GM19023 (cell line): ENCODE data around the gene CDCA5.
"Not testable (repeated sequence)": the region's sequence is repeated elsewhere in the genome, so short reads cannot be mapped to it uniquely, and the experiment has no call there.

Source experiments
- ATAC-seq: cut with Tn5 transposase; IDR thresholded peaks from one replicate; pipeline ENCODE4 v1.9.1; 2021; ENCODE audit warnings: mild to moderate bottlenecking, moderate library complexity; ENCODE audit not compliant: unreplicated experiment

The CDCA5 gene

GRCh38 chr11:65120831-65121230 is 37.0 kb upstream of the CDCA5 start:
- ATAC-seq: no peak

- ATAC-seq: no peak
Measured at GRCh38 chr11:65119670-65119995, 35.8 kb upstream of the CDCA5 start.

DNA sequence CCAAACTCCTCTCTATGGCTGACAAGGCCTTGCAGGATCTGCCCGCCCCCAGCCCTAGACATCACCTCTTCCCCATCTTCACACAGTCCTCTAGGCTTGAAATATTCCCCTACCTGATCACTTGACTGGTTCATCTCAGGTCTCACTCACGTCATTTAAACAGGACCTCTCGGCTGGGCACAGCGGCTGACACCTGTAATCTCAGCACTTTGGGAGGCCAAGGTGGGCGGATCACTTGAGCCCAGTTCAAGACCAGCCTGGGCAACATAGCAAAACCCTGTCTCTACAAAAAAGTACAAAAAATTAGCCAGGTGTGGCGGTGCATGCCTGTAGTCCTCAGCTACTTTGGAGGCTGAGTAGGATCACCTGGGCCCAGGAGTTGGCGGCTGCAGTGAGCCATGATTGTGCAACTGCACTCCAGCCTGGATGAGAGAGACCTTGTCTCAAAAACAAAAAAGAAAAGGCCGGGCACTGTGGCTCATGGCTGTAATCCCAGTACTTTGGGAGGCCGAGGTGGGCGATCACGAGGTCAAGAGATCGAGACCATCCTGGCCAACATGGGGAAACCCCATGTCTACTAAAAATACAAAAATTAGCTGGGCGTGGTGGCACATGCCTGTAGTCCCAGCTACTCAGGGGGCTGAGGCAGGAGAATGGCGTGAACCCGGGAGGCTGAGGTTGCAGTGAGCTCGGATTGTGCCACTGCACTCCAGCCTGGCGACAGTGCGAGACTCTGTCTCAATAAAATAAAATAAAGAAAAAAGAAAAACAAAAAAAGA is 35.2 kb upstream of the CDCA5 start:
- not testable (repeated sequence) for ATAC-seq

- ATAC-seq: no peak
Measured at GRCh38 chr11:65118097-65118837, 34.4 kb upstream of the CDCA5 start.

GRCh38 chr11:65117206-65118096 is 33.6 kb upstream of the CDCA5 start, which contains the start of gene ZNHIT2:
Gene ZNHIT2 (minus strand): TSS chr11:65117701. CDS start chr11:65117653, 48 bp downstream.
- ATAC-seq: peak; percentile 61

DNA sequence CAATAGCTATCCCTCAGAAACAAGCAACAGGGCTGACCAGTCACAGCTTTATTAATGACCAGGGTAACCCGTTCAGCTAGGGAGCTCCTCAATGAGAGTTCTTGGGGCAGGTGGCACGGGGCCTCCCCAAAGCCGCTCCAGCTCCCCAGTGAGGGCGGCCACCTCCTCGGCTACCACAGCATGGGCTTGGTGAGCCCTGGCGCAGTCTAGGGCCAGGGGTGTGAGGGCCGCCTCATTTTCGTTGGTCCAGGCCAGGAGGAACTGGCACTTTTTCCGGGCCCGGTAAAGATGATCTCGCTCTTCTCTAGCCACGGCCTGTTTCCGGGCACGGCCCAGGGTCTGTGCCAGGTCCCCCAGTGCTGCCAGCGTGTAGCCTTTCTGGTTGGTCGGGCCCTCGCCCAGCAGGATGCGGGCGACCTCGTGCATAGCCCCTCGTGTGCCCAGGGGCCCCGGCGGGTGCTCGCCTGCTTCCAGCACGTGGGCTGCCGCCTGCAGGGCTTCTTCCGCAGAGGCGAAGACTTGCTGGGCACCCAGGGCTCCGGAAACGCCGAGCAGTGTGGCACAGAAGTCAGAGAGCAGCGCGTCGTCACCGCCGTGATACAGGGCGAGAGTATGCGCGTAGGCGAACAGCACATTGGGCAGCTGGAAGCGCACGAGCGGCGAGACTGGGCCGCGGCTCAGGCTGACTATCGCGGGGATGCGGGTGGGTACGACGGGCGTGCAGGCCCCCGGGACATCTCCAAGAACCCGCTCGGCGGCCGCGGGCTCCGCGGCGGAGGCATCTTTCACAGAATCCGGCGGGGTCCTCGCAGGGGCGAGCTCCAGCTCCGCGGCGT is 32.7 kb upstream of the CDCA5 start:
- no peak for ATAC-seq

DNA sequence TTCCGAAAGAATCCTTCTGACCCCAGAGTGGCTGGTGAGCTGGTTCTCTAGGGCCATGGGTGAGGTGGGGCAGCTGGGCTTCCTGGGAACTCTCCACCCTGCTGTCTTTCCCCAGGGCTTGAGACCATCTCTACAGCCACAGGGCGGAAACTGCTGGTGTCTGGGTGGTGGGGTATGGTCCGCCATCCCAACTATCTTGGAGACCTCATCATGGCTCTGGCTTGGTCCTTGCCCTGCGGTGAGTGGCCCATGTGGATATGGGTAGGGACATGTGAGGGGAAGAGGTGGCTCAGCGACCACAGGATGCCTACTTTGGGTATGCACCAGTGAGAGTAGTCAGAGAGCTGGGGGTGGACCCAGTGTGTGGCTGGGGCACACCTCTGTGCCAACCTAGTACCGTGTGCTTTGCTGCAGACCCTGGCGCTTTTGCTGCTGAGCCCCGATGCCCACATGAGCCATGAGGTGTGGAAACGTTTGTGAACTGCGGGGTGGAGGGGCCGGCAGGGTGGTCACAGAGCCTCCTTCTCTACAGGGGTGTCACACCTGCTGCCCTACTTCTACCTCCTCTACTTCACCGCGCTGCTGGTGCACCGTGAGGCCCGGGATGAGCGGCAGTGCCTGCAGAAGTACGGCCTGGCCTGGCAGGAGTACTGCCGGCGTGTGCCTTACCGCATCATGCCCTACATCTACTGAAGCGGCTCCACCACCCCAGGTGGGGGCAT is 31.7 kb upstream of the CDCA5 start:
- ATAC-seq: no peak

DNA sequence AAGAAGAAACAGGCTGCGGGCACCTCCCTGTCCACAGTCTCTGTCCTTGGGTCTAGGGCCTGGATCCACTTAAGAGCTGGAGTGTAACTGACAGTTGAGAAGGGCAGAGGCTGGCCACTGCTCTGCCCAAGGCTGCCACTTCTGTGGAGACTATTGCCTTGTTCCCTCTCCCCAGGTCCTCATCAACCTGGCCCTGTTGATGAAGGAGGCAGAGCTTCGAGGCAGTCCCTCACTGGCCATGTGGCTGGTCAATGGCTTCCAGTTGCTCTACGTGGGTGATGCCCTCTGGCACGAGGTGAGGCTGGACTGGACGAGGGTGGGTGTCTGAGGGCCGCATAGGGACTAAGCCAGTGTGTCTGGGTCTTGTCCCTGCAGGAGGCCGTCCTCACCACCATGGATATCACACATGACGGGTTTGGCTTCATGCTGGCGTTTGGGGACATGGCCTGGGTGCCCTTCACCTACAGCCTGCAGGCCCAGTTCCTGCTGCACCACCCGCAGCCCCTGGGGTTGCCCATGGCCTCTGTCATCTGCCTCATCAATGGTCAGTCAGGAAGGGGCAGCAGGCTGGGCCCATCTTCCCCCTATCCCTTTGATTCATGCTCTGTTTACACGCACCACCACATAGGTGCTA is 30.8 kb upstream of the CDCA5 start:
- ATAC-seq: no peak

GRCh38 chr11:65113839-65114238 is 30.0 kb upstream of the CDCA5 start:
- ATAC-seq: no peak

DNA sequence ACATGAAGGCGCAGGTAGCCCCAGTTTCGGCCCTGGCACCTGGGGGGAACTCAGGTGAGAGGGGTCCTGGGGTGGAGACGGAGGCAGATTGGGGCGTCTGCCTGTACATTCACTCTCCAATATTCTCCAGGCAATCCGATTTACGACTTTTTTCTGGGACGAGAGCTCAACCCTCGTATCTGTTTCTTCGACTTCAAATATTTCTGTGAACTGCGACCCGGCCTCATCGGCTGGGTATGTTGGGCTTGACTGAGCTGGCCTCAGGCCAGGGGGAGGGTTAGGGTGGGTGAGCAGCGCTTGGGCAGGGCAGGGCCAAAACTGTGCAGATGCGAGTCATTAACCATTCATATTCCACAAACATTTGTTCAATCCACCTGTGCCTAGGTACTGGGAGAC is 29.5 kb upstream of the CDCA5 start:
- no peak for ATAC-seq

DNA sequence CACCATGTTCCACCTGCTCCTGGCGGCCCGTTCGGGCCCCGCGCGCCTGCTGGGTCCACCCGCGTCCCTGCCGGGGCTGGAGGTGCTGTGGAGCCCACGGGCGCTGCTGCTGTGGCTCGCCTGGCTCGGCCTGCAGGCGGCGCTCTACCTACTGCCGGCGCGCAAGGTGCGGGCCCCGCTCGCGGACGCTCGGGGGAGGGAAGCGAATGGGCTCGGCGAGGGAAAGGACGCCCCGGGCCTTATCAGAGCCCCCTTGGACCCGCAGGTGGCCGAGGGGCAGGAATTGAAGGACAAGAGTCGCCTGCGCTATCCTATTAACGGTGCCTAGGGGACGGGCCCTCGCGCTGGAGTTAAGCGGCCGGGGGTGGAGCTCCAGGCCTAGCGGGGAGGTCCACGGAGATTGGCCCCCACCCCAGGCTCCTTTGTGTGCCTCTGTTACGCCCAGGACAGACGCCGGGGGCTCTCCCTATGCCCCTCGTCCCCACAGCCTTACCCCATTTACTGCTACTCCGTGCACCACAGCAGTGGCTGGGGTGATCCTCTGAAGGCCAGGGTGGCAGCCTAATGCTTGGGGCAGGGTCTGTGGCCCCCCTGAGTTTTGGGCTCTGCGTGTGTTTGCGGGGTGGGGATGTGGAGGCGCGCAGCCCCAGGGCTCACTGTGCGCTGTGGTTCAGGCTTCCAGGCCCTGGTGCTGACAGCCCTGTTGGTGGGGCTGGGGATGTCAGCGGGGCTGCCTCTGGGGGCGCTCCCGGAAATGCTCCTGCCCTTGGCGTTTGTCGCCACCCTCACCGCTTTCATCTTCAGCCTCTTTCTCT is 28.9 kb upstream of the CDCA5 start:
- ATAC-seq: peak; percentile 33

DNA sequence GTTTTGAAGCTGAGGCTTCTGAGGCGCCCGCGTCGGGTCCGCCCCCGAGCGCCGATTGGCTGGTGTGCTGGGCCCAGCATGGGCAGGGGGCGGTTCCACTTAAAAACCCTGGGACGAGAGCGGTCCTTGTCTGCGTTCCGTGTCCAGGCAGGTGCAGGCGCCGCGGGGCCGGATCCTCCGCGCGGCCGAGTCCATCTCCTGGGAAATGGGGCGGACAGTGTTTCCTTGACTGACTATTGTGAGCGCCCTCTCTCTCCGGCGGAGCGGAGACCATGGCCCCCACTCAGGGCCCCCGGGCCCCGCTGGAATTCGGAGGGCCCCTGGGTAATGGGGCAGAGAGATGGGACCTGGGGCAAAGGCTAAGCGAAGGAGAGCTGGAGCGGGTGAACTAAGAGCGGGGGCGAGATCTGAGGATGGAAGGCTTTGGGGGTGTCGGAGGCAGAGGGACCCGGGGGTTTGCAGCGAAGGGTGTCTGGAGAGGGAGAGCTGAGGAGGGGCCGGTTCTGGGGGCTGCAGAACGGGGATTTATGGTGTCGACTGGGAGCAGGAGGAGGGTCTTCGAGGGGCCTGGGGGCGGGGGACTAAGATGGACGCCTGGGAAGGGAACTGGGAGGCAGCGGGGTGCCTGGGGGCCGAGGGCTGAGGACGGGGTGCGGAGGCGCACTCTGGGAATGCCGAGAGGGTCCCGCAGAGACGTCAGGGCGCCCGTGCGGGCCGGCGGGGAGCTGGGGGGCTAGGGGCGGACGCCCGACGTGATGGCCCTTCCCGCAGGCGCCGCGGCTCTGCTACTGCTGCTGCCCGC is 28.1 kb upstream of the CDCA5 start, which contains the start of gene TM7SF2:
TM7SF2 (plus strand) TSS at position 129 of the 802 bp plus-strand sequence; CDS start at position 273, 144 bp downstream.
- ATAC-seq: peak; percentile 70

DNA sequence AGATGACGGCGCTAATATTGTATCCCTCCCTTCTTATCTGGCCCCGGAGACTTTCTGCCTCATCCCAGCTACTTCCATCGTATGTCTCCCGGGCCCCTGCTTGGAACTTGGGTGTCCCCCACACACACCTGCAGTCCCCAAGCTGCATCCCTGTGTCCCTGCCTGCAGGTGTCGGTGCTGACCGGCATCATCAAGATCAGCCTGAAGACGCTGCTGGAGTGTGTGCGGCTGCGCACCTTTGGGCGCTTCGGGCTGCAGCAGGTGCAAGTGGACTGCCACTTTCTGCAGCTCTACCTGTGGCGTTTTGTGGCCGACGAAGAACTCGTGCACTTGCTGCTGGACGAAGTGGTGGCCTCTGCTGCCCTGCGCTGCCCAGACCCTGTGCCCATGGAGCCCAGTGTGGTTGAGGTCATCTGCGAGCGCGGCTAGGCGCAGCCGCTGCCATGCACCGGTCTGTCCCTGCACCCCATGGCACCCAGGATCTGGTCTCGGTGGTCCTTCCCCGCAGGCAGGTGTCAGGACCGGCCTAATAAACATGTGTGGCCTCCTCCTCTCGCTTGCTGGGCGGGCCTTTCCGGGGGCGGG is 27.4 kb upstream of the CDCA5 start:
- no peak for ATAC-seq

DNA sequence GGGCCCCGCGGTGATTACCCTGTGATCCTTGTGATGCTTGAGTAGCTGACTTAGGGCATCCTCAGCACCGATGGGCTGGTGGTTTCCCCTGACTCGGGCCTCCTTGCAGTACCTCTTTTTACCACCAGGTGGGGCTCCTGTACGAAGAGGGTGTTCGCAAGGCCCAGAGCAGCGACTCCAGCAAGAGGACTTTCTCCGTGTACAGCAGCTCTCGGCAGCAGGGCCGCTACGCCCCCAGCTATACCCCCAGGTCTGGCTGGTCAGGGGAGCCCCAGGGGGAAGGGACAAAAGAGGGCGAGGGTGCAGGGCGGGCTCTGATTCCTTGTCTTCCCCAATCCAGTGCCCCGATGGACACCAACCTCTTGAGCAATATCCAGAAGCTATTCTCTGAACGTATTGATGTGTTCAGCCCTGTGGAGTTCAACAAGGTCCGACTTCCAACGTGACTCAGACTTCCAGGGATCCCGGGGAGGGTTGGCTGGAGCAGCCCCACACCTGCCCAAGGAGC is 26.6 kb upstream of the CDCA5 start:
- no peak for ATAC-seq

GRCh38 chr11:65109231-65110198 is 25.7 kb upstream of the CDCA5 start:
- ATAC-seq: no peak
